Tibial artery (tissue), 4 donors: ENCODE results near the gene CATSPERZ.
A peak's percentile ranks its signal among the peaks of the same experiment; 100 is the strongest.

Experiments used
- DNase-seq, 2 donors: peaks; one replicate each; pipeline ENCODE4 v3.0.0-alpha.2; 2019
- H3K27ac ChIP-seq, 2 donors: fragments of 200-600 bp; sonication (generic) in 1 of 2; 1 replicate in 1 of 2; 2 replicates in 1 of 2; pipeline ENCODE4 v1.5.1; 2018 to 2019; ENCODE audit warnings: mild to moderate bottlenecking in 1 of 2
- H3K27me3 ChIP-seq, 2 donors: fragments of 200-600 bp; sonication (generic) in 1 of 2; one replicate each; pipeline versions ENCODE4 v1.5.1 to v1.6.0; 2016 to 2019
- H3K36me3 ChIP-seq, 3 donors: fragments of 200-600 bp; sonication (generic) in 2 of 3; one replicate each; pipeline ENCODE4 v1.5.1; 2016 to 2019; ENCODE audit warnings: mild to moderate bottlenecking in 2 of 3
- H3K4me1 ChIP-seq, 4 donors: fragments of 200-600 bp; sonication (generic) in 2 of 4; 1 replicate in 3 of 4; 2 replicates in 1 of 4; pipeline ENCODE4 v1.5.1; 2016 to 2019
- H3K4me3 ChIP-seq, 2 donors: fragments of 200-600 bp; sonication (generic) in 1 of 2; 1 replicate in 1 of 2; 2 replicates in 1 of 2; pipeline ENCODE4 v1.5.1; 2018 to 2019; ENCODE audit warnings: mild to moderate bottlenecking in 2 of 2
- H3K9me3 ChIP-seq, 3 donors: fragments of 200-600 bp; sonication (generic) in 1 of 3; one replicate each; pipeline ENCODE4 v1.5.1; 2016 to 2019
- intact Hi-C: fragments of 100-400 bp; cut with DNase I; formaldehyde crosslinking; loops from one replicate; pipeline ENCODE4 v1.15.0; 2023; ENCODE audit warnings: low total_unique reads
- TF ChIP-seq, protein P1 (sequence below), 2 experiments: fragments of 200-600 bp in 1 of 2; fragments of 450-650 bp in 1 of 2; IDR thresholded peaks; one replicate each; pipeline ENCODE4 v1.5.1; 2017 to 2019; ENCODE audit warnings: antibody characterized with exemption in 2 of 2, mild to moderate bottlenecking in 1 of 2, moderate library complexity in 1 of 2

CATSPERZ gene

DNA sequence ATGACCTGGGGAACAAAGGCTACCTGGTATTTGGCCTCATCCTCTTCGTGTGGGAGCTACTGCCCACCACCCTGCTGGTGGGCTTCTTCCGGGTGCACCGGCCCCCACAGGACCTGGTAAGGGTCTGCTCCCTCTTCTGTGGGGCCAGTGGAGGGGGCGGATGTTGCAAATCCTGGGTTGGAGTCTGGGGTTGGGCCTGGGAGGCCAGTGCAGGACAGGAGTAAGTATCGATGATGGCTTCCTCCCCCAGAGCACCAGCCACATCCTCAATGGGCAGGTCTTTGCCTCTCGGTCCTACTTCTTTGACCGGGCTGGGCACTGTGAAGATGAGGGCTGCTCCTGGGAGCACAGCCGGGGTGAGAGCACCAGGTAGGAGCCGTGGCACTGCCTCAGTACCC, 11.8 kb upstream of the CATSPERZ start:
- no peak overlapping the region for H3K27ac ChIP-seq
- peaks cover 0 to 44% (median 38%) of the 10 kb centered on the region in 4 donors for H3K4me1 ChIP-seq
- no peak for DNase-seq
- intact Hi-C loops: no loop called here
- H3K27me3 ChIP-seq: peaks cover 4 to 51% of the 10 kb centered on the region in 2 donors
- TF ChIP-seq, protein P1, sequence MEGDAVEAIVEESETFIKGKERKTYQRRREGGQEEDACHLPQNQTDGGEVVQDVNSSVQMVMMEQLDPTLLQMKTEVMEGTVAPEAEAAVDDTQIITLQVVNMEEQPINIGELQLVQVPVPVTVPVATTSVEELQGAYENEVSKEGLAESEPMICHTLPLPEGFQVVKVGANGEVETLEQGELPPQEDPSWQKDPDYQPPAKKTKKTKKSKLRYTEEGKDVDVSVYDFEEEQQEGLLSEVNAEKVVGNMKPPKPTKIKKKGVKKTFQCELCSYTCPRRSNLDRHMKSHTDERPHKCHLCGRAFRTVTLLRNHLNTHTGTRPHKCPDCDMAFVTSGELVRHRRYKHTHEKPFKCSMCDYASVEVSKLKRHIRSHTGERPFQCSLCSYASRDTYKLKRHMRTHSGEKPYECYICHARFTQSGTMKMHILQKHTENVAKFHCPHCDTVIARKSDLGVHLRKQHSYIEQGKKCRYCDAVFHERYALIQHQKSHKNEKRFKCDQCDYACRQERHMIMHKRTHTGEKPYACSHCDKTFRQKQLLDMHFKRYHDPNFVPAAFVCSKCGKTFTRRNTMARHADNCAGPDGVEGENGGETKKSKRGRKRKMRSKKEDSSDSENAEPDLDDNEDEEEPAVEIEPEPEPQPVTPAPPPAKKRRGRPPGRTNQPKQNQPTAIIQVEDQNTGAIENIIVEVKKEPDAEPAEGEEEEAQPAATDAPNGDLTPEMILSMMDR (IDR thresholded peaks at IDR 0.05): no peak
- H3K4me3 ChIP-seq: no peak overlapping the region
- no peaks in the 10 kb centered on the region for H3K9me3 ChIP-seq
- peaks cover 0 to 5% (median 0%) of the 10 kb centered on the region in 3 donors for H3K36me3 ChIP-seq

DNA sequence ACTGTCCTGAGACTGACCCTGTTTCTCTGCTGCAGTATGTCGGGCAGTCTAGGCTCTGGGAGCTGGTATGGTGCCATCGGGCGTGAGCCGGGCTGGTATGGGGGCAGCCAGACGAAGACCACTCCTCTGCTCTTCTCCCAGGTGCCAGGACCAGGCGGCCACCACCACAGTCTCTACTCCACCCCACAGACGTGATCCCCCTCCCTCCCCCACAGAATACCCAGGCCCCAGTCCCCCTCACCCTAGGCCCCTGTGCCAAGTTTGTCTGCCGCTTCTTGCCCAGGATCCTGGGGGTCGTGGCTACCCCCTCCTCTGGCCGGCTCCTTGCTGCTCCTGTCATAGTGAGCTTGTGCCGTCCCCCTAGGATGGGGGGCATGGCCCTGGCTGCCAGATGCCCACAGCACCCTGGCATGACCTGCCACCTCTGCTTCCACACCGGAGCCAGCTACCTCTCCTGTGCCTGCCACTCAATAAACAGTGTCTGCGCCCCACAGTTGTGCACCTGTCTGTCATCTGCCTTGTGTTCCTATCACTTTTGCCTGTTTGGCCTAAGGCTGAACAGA, 11.1 kb upstream of the CATSPERZ start:
- H3K4me1 ChIP-seq: peaks cover 0 to 37% (median 31%) of the 10 kb centered on the region in 4 donors
- intact Hi-C loops: no loop called here
- H3K4me3 ChIP-seq: no peak overlapping the region
- peaks cover 4 to 59% of the 10 kb centered on the region in 2 donors for H3K27me3 ChIP-seq
- TF ChIP-seq, protein P1 (IDR thresholded peaks at IDR 0.05): no peak
- no peak for DNase-seq
- H3K9me3 ChIP-seq: no peaks in the 10 kb centered on the region
- H3K36me3 ChIP-seq: peaks cover 0 to 5% (median 0%) of the 10 kb centered on the region in 3 donors
- no peak overlapping the region for H3K27ac ChIP-seq

DNA sequence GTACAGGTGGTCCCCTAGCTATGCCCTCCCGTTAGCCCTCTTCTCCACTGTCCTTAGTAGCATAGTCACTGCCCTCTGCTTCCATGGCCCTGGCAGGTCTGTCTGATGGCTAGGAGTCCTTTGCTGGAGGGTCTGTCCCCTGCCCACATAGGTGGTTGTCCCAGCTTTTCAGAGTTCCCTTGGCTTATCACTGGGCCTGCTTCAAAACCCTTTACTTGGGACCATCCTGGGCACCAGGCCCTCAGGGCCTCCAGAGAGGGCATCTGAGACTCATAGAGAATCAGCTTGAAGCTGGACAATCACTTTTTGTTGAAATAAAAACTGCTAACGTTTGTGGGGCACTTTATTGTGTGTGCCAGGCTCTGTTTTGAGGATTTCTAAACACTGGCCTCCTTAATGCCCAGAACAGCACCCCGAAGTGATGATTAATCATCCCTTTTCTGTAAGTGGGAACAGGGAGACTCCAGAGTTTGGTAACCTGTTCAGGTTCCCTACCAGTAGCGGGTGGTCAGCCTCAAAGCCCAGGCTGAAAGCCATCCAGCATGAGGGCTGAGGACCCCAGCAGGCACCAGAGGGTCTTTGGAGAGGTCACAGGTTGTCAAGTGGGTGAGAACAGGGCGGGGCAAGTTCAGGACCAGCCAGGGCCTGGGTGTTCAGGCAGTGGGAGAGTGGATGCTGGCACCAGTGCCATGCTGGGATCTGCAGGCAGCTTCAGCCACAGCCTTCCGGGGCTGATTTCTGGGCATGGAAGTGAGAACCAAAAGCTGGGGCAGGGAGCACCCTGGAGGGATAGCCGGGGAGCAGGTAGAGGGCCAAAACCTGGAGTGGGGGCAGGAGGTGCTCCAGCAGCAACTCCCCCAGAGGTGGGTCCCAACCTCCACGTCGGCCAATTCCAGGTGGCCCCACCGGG, 9.6 kb upstream of the CATSPERZ start:
- Histone ChIP-seq H3K4me1 (peaks cover 0 to 32% (median 29%) of the 10 kb centered on the region in 4 donors), H3K27me3 (peaks cover 4 to 72% of the 10 kb centered on the region in 2 donors), H3K27ac (no peak overlapping the region), H3K9me3 (no peaks in the 10 kb centered on the region), H3K4me3 (no peak overlapping the region), H3K36me3 (peaks cover 0 to 5% (median 0%) of the 10 kb centered on the region in 3 donors)
- TF ChIP-seq, protein P1 (IDR thresholded peaks at IDR 0.05): no peak
- DNase-seq: no peak
- intact Hi-C loops: no loop called here

- Histone ChIP-seq H3K4me1 (peaks cover 0 to 27% (median 24%) of the 10 kb centered on the region in 4 donors), H3K4me3 (peak within 1 kb of the TSS; percentile 28 to 40), H3K27me3 (peaks cover 4 to 79% of the 10 kb centered on the region in 2 donors), H3K36me3 (peaks cover 0 to 5% (median 0%) of the 10 kb centered on the region in 3 donors), H3K27ac (no peak within 1 kb of the TSS), H3K9me3 (no peaks in the 10 kb centered on the region)
- TF ChIP-seq, protein P1 (IDR thresholded peaks at IDR 0.05): no peak
- DNase-seq: no peak
- intact Hi-C loops: no loop called here
These were observed 8.9 kb upstream of the CATSPERZ start, which contains the start of gene KCNK4 for GRCh38 chr11:64291262-64291751. Gene KCNK4 (plus strand): TSS chr11:64291302. CDS start chr11:64293019, 1,717 bp downstream.

- peaks cover 0 to 5% (median 0%) of the 10 kb centered on the region in 3 donors for H3K36me3 ChIP-seq
- peaks cover 0 to 24% (median 19%) of the 10 kb centered on the region in 4 donors for H3K4me1 ChIP-seq
- H3K9me3 ChIP-seq: no peaks in the 10 kb centered on the region
- peak overlapping the region; percentile 28 to 40 for H3K4me3 ChIP-seq
- TF ChIP-seq, protein P1 (IDR thresholded peaks at IDR 0.05): no peak
- no peak for DNase-seq
- intact Hi-C loops: no loop called here
- no peak overlapping the region for H3K27ac ChIP-seq
- peaks cover 4 to 85% of the 10 kb centered on the region in 2 donors for H3K27me3 ChIP-seq
These were observed 8.3 kb upstream of the CATSPERZ start for GRCh38 chr11:64291752-64292459.
